ELR (cell line): ENCODE data around the gene CUX1.
A peak's percentile ranks its signal among the peaks of the same experiment; 100 is the strongest.
"Not testable (repeated sequence)": the region's sequence is repeated elsewhere in the genome, so short reads cannot be mapped to it uniquely, and the experiment has no call there.

Source experiments
- DNase-seq: peaks from one replicate; pipeline ENCODE4 v3.0.0-alpha.2; 2015; ENCODE audit warnings: low read depth

CUX1 gene

GRCh38 chr7:102099474-102099873 lies 282.0 kb downstream of the CUX1 start:
- DNase-seq = no peak

GRCh38 chr7:102101111-102101551 lies 283.7 kb downstream of the CUX1 start:
- DNase-seq = no peak

DNA sequence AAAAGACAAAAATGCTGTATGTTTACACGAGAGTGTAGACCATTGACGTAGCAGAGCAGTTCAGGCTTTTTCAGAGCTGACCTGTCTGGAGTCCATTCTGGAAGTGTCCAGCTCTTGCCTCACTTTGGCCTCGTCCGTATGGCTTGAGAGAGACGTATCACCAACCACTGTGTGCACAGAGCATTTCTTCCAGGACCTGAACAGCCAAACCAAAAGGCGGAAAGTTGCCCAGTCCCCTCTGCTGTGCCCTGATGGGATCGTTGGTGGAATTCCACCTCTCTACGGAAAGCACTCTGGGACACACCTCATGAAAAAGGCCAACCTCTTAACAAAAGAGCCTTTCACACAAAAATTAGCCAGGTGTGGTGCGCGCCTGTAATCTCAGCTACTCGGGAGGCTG lies 284.5 kb downstream of the CUX1 start:
- no peak for DNase-seq

DNA sequence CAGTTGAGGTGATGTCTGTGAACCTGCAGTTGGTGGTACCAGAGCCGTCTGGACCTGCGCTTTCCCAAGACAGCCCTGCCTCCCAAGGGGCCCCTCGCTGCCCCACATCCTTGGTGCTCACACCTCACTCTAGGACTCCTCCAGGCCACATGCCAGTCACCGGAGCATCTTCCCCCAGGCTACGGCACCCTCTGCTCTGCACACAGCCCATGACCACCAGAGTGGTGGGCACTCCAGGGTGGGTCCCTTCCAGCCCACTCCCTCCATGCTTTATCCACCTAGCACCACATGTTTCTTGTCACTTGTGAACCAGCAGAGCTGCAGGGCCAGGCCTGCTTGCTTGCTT lies 285.6 kb downstream of the CUX1 start:
- no peak for DNase-seq

- no peak for DNase-seq
Observed at GRCh38 chr7:102104245-102104644, 286.8 kb downstream of the CUX1 start.

DNA sequence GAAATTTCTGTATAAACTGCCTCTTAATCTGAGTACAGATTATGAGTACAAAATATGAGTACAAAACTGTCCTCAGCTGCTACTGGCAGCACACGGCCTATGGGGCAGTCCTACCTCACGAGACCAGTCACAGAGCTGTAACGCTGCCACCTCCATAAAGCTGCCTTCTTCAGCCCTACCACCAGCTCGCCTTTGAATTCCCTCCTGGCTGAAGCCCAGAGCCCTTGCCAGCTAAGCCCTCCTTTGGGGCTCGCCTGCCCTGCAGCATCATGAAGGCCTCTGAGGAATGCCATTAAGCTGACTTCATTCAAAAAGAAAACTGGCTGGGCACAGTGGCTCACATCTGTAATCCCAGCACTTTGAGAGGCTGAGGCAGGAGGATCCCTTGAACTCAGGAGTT lies 289.2 kb downstream of the CUX1 start:
- DNase-seq = no peak

DNA sequence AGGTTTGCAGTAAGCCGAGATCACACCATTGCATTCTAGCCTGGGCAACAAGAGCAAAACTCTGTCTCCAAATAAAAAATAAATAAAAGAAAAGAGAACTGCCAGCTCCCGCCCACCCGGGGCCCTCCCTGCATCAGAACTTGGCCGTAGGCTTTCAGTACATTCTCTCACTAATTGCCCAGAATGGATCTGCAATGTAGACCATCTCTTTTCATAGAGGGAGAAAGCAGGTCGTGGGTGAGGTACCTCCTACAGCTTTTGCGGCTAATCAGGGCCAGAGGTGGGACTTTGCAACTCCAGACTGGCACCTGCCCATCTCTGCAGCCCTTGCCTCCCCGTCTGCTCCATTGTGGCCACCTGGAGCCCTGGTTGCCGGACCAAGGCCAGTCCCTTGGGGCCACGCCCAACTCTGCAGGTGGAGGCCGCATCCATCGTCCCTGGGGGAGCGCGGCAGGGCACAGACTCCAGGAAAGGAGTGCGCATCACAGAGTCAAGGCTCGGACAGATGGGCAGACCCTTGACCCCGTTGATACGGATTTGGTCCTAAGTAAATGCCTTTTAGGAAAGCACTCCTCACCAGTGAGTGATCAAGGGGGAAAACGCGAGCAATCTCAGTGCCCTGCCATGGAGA lies 290.2 kb downstream of the CUX1 start:
- DNase-seq = no peak

GRCh38 chr7:102111061-102112041 lies 293.9 kb downstream of the CUX1 start:
- DNase-seq = no peak

- DNase-seq = no peak
Observed at GRCh38 chr7:102115181-102115580, 297.8 kb downstream of the CUX1 start.

GRCh38 chr7:102115931-102116330 lies 298.5 kb downstream of the CUX1 start:
- no peak for DNase-seq

DNA sequence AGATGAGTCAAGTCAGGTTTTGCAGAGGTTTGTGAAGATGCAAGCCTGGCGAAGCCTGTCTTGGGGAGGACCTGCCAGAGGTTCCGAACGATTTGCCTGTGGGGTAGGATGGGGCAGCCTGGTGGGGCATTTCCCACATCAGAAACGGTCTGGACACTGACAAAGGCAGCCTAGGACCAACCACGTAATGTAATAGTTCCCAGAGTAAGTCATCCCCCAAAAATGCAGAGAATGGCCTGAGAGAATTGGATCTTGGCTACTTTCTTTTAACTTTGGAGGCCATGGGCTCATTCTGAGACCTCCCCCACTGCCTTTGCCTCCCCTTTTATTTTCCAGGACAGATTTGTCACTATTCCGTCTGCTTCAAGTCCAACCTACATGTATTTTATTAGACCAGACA lies 300.3 kb downstream of the CUX1 start:
- peak; percentile 80 for DNase-seq

DNA sequence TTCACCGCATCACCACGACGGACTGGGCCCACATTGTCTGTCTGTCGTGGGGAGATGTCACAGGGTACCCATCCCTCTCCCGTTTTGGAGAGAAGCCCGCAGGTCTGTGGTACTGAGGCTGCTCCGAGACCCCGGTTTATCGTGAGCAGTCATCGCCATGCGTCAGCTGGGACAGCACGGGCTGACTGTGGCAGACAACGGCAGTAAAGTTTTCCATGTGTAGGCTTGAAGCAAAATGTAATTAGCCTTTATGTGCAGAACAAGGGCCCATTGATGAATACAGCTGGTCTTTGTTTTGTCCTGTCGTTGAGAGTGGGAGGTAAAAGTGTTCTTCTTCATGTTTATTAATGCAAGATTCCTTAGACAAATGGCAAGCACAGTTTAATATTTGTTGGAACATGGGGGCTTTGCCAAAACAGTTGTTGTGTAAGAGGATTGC lies 301.8 kb downstream of the CUX1 start:
- DNase-seq = no peak

DNA sequence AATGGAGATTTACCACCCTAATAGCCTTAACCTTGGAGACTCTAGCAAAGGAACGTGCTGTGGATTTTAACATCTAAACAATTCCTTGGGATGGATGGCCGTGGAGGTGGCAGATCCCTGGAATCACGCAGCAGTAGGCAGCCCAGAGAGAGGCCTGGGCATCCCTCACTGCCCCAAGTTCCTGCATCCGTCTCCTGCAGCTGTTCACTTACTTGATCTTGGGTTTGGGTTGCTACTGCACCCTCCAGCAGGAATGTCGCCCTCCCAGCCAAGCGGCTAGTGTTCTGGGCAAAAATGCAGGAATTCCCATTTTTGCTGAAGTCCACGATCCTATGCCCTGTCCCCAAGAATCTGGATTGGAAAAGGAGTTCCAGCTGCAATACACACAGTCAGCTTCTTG lies 302.5 kb downstream of the CUX1 start:
- no peak for DNase-seq

GRCh38 chr7:102120666-102121195 lies 303.3 kb downstream of the CUX1 start:
- DNase-seq = no peak

DNA sequence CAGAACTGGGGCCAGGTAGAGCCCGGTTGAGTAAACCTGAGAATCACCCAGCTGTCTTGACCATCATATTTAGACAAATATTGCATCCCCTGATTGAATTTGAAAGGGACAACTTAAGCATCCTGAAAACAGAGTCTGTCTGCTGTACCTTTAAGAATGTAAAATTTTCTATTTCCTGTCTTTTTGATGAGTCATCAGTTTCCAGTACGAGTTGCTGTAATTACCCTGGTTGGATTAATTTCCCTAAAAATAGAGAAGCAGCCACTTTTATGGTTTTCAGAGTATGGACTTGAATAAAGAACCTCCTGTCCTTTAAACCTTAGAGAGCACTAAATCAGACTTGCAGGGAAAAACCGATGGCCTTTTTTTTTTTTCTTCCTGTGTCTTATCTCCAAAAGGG lies 304.6 kb downstream of the CUX1 start:
- peak; percentile 55 for DNase-seq

DNA sequence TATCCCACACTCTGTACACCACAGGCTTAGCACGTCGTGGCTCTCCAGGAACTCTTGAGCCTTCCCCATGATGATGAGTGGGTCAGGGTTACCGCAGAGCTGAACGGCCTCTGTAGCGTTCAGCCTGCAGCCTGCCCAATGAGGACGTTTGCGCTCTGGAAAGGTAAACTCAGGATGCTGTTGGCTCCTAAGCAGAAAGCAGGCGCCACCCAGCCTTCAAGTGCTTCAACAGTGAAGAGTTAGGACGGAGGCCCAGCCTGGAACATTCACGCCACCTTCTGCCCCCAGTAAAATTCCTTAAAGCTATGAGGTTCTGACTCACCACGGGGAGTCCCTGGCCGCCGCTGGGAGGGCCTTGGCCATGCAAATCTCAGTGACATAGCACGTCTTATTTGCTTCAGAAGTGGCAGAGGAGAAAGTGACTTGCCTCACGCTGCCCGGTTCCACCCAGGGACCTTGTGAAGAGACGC lies 307.7 kb downstream of the CUX1 start:
- DNase-seq = peak; percentile 88

GRCh38 chr7:102128303-102128702 lies 310.9 kb downstream of the CUX1 start:
- no peak for DNase-seq

GRCh38 chr7:102129636-102130370 lies 312.4 kb downstream of the CUX1 start:
- no peak for DNase-seq

DNA sequence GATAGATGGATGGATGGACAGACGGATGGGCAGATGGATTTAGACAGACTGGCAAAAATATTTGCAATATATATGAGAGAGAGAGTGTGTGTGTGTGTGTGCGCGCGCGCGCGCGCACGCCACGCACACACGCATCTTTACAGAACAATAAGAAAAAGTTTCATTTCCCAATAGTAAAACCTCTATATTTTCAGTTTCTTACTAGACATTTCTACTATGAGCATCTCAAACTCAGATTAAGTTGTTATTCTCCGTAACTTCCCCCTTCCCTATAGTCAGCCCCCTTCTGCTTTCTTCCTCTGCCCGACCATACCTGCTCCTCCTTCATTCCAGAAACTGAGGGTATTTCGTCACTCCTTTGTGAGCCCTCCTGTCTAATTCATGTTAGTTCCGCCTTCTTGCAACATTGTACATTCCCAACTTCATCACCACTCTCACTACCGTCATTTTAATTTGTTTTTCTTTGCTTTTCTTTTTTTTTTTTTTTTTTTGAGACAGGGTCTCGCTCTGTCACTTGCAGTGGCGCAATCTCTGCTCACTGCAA lies 314.9 kb downstream of the CUX1 start:
- DNase-seq = no peak

- no peak for DNase-seq
Observed at GRCh38 chr7:102138676-102139075, 321.2 kb downstream of the CUX1 start.

DNA sequence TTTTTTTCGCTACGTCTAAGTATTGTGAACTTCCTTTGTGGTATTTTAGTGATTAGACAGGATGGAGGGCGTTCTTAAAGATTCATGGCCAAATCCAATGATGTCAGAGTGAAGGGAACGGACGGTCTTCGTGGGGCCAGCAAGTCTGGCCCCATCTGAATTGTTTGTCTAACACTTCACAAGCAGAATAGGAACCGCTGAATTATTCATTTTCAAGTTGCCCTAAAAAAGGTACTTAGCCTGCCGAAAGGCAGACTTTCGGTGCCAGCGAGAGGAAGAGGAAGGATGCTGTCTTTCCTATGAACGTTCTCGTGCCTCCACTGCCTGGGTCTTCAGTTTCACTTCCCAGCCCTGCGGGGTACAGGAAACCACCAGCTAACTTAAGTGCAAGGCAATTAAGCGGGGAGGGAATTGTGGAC lies 323.5 kb downstream of the CUX1 start:
- DNase-seq = no peak

DNA sequence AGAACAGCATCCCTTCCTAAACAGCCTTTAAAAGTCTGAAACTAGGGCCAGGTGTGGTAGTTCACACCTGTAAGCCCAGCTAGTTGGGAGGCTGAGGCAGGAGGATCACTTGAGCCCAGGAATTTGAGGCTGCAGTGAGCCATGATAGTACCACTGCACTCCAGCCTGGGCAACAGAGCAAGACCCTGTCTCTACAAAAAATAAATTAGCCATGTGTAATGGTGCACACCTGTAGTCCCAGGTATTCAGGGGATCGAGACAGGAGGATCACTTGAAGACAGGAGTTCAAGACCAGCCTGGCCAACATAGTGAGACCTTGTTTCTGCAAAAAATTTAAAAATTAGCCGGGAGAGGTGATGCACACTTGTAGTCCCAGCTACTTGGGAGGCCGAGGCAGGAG lies 325.0 kb downstream of the CUX1 start:
- not testable (repeated sequence) for DNase-seq
